SK-MEL-5 (cell line): ENCODE data around the gene OR5H1. TPM values are rescaled to one million over a fixed set of nuclear protein-coding genes. Genes with fewer than 3 reads are reported as not detected.
"Not testable (repeated sequence)": the region's sequence is repeated elsewhere in the genome, so short reads cannot be mapped to it uniquely, and the experiment has no call there.

ENCODE experiments used
- DNase-seq: peaks from one replicate; pipeline ENCODE4 v3.0.0-alpha.2; 2016; ENCODE audit warnings: low read depth, low spot score
- in situ Hi-C: cut with HindIII; loops from 2 replicates; pipeline ENCODE4 v1.10.0; 2016; ENCODE audit warnings: low sequenced_read_pairs, high pct_unique_total_duplicates, low pct_unique_long_range_greater_than_20kb
- polyA plus RNA-seq, 2 experiments: library from polyadenylated mRNA; depleted of rRNA; stranded (reverse); fragments of >200 nt; gene quantifications; 2 replicates each; pipeline ENCODE4 v1.2.3, GENCODE V29; 2015
- total RNA-seq: library from RNA; depleted of rRNA; stranded (reverse); fragments of >200 nt; shearing (Covaris generic); gene quantifications from 2 replicates; pipeline ENCODE4 v1.2.3, GENCODE V29; 2014; rRNA removed

OR5H1 gene
- total RNA-seq, result not detected in 2 replicates
- polyA plus RNA-seq (2015; cell fraction: cytosol; rRNA removed), result not detected in 2 replicates
- polyA plus RNA-seq (2015; cell fraction: nucleus; rRNA removed), result not detected in 2 replicates

DNA sequence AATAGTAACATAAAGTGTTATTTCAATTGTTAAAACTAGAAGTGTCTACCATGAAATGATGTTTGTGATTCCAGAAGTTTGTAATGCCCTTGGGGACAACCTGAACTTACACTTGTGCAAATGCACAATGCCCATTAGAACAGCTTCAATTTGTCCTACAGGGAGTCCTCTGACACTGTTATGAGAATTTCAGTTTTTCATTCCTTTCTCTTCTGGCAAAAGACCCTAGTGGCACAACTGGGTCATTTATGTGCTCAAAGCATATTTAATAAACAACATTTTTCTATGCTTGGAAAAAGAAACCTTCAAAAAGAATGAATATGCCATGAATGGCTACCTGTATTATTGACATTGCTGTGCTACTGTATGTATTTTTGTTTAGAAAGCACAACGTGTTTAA is at the start of gene OR5H1:
TSS of gene OR5H1 (plus strand) at position 301 of the 400 bp plus-strand sequence. CDS start 1,977 bp downstream, outside the sequence.
- in situ Hi-C loops, result no loop called here
- DNase-seq, result no peak

GRCh38 chr3:98086873-98087272 is 43.6 kb upstream of the OR5H1 start, which contains the start of gene OR5AC2:
OR5AC2 (plus strand) TSS chr3:98087173; CDS start chr3:98087173, 0 bp downstream.
- in situ Hi-C loops, result no loop called here
- no peak for DNase-seq

DNA sequence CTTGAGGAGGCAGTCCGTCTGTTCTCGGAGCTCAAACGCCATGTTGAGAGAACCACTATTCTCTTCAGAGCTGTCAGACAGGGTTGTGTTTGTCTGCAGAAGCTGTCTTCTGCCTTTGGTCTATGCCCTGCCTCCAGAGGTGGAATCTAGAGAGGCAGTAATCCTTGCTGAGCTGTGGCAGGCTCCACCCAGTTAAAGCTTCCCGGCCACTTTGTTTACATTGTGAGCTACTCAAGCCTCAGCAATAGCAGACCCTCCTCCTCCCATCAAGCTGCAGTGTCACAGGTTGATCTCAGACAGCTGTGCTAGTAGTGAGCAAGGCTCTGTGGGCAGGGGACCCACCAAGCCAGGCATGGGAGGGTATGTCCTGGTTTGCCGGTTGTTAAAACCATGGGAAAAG is 34.6 kb upstream of the OR5H1 start:
- no peak for DNase-seq
- in situ Hi-C loops, result no loop called here

GRCh38 chr3:98099848-98100247 is 30.7 kb upstream of the OR5H1 start:
- DNase-seq, result no peak
- in situ Hi-C loops, result no loop called here

DNA sequence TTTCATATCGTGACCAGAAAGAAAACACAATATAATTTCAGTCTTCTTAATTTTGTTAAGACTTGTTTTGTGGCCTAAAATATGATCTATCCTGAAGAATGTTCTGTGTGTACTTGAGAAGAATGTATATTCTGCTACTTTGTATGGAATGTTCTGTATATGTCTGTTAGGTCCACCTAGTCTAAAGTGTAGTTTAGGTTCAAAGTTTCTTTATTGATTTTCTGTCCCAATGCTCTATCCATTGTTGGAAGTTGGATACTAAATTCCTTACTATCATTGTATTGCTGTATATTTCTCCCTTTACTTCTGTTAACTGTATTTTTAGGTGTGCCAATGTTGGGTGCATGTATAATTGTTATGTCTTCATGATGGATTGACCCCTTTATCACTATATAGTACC is 22.4 kb upstream of the OR5H1 start:
- no peak for DNase-seq
- in situ Hi-C loops, result no loop called here

DNA sequence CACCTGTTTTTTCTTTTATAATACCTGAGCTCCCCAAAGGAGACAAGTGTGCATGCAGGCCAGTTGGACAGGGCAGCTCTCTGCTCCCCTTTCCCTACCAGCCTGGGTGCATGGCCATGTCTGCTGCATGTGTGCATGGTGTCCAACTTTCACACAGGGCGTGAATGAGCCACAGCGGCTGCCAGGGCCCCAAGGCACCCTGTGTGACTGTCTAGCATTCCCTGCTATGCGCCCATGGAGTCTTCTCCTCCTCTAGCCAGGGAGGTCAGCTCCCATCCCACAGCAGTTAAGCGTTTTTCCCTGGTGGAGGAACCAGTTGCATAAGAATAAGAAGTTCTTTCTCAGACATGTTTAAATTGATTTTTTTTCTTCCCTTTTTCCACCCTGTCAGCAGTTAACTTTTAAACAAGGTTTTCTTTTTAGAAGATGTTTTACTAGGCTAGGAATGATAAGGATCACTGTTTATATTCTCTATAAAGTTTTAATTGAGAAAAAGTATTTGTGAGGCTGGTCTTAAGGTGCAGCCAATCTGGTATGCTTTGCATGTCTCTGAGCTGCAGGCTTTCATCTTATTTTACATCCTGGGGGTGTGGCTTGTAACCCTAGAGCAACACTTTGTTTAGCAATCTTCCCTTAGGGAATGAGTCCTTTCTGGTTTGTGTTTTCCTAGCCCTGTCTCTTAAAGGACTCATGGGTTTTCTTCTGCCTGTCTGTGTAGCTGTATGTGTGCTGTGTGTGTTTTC is 20.5 kb upstream of the OR5H1 start:
- in situ Hi-C loops, result no loop called here
- no peak for DNase-seq

GRCh38 chr3:98110550-98110908 is 20.0 kb upstream of the OR5H1 start:
- in situ Hi-C loops, result no loop called here
- no peak for DNase-seq

GRCh38 chr3:98114264-98114663 is 16.3 kb upstream of the OR5H1 start:
- in situ Hi-C loops, result no loop called here
- DNase-seq, result peak; percentile 25

- no peak for DNase-seq
- in situ Hi-C loops, result no loop called here
Observed at GRCh38 chr3:98115717-98116116, 14.8 kb upstream of the OR5H1 start.

DNA sequence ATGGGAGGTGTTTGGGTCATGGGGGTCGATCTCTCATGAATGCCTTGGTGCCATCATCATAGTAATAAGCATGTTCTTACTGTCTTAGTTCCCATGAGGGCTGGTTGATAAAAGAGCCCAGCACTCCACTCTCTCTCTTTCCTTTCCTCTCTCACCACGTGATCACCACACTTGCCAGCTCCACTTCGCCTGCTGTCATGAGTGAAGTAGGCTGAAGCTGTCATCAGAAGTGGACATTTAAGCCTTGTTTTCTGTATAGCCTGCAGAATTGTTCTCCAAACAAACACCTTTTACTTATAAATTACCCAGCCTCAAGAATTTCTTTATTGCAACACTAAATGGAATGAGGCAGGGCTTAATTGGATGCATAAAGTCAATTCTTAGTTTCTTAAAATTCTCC is 6.1 kb downstream of the OR5H1 start:
- in situ Hi-C loops, result no loop called here
- no peak for DNase-seq

GRCh38 chr3:98137826-98138557 is 7.5 kb downstream of the OR5H1 start:
- in situ Hi-C loops, DNase-seq: not testable (repeated sequence)

- DNase-seq, result no peak
- in situ Hi-C loops, result no loop called here
Observed at GRCh38 chr3:98140531-98140930, 10.0 kb downstream of the OR5H1 start.

- in situ Hi-C loops, result no loop called here
- DNase-seq, result no peak
Observed at GRCh38 chr3:98147179-98147578, 16.7 kb downstream of the OR5H1 start, which contains the start of gene OR5H14. OR5H14 (plus strand) TSS chr3:98147479; CDS start chr3:98149386, 1,907 bp downstream.

DNA sequence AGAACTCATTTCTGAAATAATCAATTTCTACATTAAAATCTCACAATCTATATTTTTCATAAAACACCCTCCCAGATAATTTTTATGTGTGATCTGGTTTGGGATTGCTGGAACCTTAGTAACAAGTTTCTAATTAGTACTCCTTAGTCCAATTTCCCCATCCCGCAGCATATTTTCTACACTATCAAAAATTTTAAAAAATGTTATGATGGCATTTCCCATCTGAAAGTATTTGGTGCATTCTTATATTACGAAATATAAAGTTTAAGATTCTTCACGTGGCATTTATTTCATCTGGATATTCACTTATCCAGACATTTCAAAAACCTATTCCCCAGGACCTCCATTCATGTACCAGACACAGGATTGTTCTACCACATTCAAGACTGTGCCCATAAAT is 18.2 kb downstream of the OR5H1 start:
- in situ Hi-C loops, result no loop called here
- DNase-seq, result no peak

DNA sequence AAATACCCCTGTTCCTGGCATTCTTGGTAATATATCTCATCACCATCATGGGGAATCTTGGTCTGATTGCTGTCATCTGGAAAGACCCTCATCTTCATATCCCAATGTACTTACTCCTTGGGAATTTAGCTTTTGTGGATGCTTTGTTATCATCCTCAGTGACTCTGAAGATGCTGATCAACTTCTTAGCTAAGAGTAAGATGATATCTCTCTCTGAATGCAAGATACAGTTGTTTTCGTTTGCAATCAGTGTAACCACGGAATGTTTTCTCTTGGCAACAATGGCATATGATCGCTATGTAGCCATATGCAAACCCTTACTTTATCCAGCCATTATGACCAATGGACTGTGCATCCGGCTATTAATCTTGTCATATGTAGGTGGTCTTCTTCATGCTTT is 18.9 kb downstream of the OR5H1 start:
- DNase-seq, in situ Hi-C loops: not testable (repeated sequence)

- in situ Hi-C loops, result no loop called here
- no peak for DNase-seq
Observed at GRCh38 chr3:98151241-98151640, 20.7 kb downstream of the OR5H1 start.

DNA sequence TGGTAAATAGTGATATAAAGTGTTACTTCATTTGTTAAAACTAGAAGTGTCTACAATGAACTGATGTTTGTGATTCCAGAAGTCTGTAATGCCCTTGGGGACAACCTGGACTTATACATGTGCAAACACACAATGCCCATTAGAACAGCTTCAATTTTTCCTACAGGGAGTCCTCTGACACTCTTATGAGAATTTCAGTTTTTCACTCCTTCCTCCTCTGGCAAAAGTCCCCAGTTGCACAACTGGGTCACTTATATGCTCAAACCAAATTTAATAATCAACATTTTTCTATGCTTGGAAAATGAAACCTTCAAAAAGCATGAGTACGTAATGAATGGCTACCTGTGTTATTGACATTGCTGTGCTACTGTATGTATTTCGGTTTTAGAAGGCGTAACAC is 35.9 kb downstream of the OR5H1 start, which contains the start of gene OR5H15:
TSS of gene OR5H15 (plus strand) at position 301 of the 400 bp plus-strand sequence. CDS start 2,004 bp downstream, outside the sequence.
- no peak for DNase-seq
- in situ Hi-C loops, result no loop called here

GRCh38 chr3:98171071-98171470 is 40.5 kb downstream of the OR5H1 start:
- in situ Hi-C loops, result no loop called here
- no peak for DNase-seq
